OCI-LY3 (cell line): ENCODE results near the gene JARID2.

ENCODE experiments used
- H2AFZ ChIP-seq: fragments of 200-600, 300-600 bp; shearing (Covaris generic); 2 replicates; pipeline ENCODE4 v1.6.0; 2014; ENCODE audit warnings: antibody characterized with exemption, low read depth, low read length
- H3K27ac ChIP-seq: fragments of 200-600, 300-600 bp; sonication (generic); 2 replicates; pipeline ENCODE4 v1.5.1; 2014; ENCODE audit warnings: mild to moderate bottlenecking, low read length, moderate library complexity, mixed read lengths
- H3K27me3 ChIP-seq: fragments of 200-600, 300-600 bp; sonication (generic); 2 replicates; pipeline ENCODE4 v1.6.1; 2014; ENCODE audit warnings: low read depth, low read length, mixed read lengths
- H3K36me3 ChIP-seq: fragments of 200-600, 300-600 bp; sonication (generic); replicated peaks from 2 replicates; pipeline ENCODE3; 2014; ENCODE audit warnings: low read depth, low read length, mixed read lengths
- H3K4me1 ChIP-seq: fragments of 300-600, 200-600 bp; sonication (generic); 2 replicates; pipeline ENCODE4 v1.6.1; 2014; ENCODE audit warnings: low read length, mixed read lengths
- H3K4me2 ChIP-seq: fragments of 200-600, 300-600 bp; sonication (generic); 2 replicates; pipeline ENCODE4 v1.6.1; 2014; ENCODE audit warnings: low read length, mixed read lengths
- H3K4me3 ChIP-seq: fragments of 300-600, 200-600 bp; sonication (generic); 2 replicates; pipeline ENCODE4 v1.5.1; 2014; ENCODE audit warnings: antibody characterized with exemption, mild to moderate bottlenecking, low read length, moderate library complexity
- H3K79me2 ChIP-seq: fragments of 300-600, 200-600 bp; shearing (Covaris generic); 2 replicates; pipeline ENCODE4 v1.6.1; 2014; ENCODE audit warnings: mild to moderate bottlenecking, low read length, mixed read lengths
- H3K9ac ChIP-seq: fragments of 300-600, 200-600 bp; shearing (Covaris generic); 2 replicates; pipeline ENCODE4 v1.6.0; 2014; ENCODE audit warnings: mild to moderate bottlenecking, low read length, moderate library complexity
- H3K9me3 ChIP-seq: fragments of 200-600, 300-600 bp; shearing (Covaris generic); 2 replicates; pipeline ENCODE4 v1.6.1; 2014; ENCODE audit warnings: low read length, mixed read lengths; ENCODE audit not compliant: insufficient read depth
- H4K20me1 ChIP-seq: fragments of 200-600, 300-600 bp; sonication (generic); 2 replicates; pipeline ENCODE4 v1.6.1; 2016; ENCODE audit warnings: low read length, mixed read lengths; ENCODE audit not compliant: insufficient read depth
- CTCF ChIP-seq: fragments of 200-600, 300-600 bp; sonication (generic); IDR thresholded peaks from 2 replicates; pipeline ENCODE4 v1.5.1; 2014; ENCODE audit warnings: antibody characterized with exemption, low read length, low read depth
- EZH2phosphoT487 ChIP-seq: fragments of 200-600 bp; shearing (Covaris generic); IDR thresholded peaks from 2 replicates; pipeline ENCODE4 v1.6.1; 2018; ENCODE audit warnings: antibody characterized with exemption, mixed run types, low read depth

JARID2 gene

GRCh38 chr6:15527838-15528617 is 282.2 kb downstream of the JARID2 start:
- Histone ChIP-seq H3K9ac (no peak overlapping the region), H3K79me2 (no peaks in the 10 kb centered on the region), H3K4me3 (no peak overlapping the region), H3K27ac (no peak overlapping the region), H2AFZ (no peak overlapping the region), H3K36me3 (no peaks in the 10 kb centered on the region), H3K27me3 (no peaks in the 10 kb centered on the region), H3K4me1 (no peaks in the 10 kb centered on the region), H3K4me2 (no peak overlapping the region), H3K9me3 (no peaks in the 10 kb centered on the region), H4K20me1 (no peaks in the 10 kb centered on the region)
- no peak for TF ChIP-seq CTCF
- TF ChIP-seq EZH2phosphoT487, result no peak

- Histone ChIP-seq H3K4me2 (no peak overlapping the region), H3K9me3 (no peaks in the 10 kb centered on the region), H3K36me3 (no peaks in the 10 kb centered on the region), H4K20me1 (no peaks in the 10 kb centered on the region), H3K9ac (no peak overlapping the region), H3K4me3 (no peak overlapping the region), H3K27ac (no peak overlapping the region), H3K79me2 (no peaks in the 10 kb centered on the region), H2AFZ (no peak overlapping the region), H3K4me1 (no peaks in the 10 kb centered on the region), H3K27me3 (no peaks in the 10 kb centered on the region)
- TF ChIP-seq CTCF (no peak), EZH2phosphoT487 (no peak)
These were observed 283.0 kb downstream of the JARID2 start for GRCh38 chr6:15528870-15529269.

GRCh38 chr6:15530411-15530810 is 284.5 kb downstream of the JARID2 start:
- Histone ChIP-seq H3K4me3 (no peak overlapping the region), H4K20me1 (no peaks in the 10 kb centered on the region), H3K9ac (no peak overlapping the region), H2AFZ (no peak overlapping the region), H3K79me2 (no peaks in the 10 kb centered on the region), H3K27me3 (no peaks in the 10 kb centered on the region), H3K9me3 (no peaks in the 10 kb centered on the region), H3K36me3 (no peaks in the 10 kb centered on the region), H3K4me2 (no peak overlapping the region), H3K27ac (no peak overlapping the region), H3K4me1 (no peaks in the 10 kb centered on the region)
- TF ChIP-seq CTCF, result no peak
- TF ChIP-seq EZH2phosphoT487, result no peak

GRCh38 chr6:15531973-15532372 is 286.1 kb downstream of the JARID2 start:
- H3K9ac ChIP-seq, result no peak overlapping the region
- no peaks in the 10 kb centered on the region for H3K9me3 ChIP-seq
- no peak for TF ChIP-seq CTCF
- no peak for TF ChIP-seq EZH2phosphoT487
- H3K4me1 ChIP-seq, result no peaks in the 10 kb centered on the region
- H2AFZ ChIP-seq, result no peak overlapping the region
- H3K27ac ChIP-seq, result no peak overlapping the region
- H3K79me2 ChIP-seq, result no peaks in the 10 kb centered on the region
- H3K4me3 ChIP-seq, result no peak overlapping the region
- no peaks in the 10 kb centered on the region for H4K20me1 ChIP-seq
- no peak overlapping the region for H3K4me2 ChIP-seq
- no peaks in the 10 kb centered on the region for H3K27me3 ChIP-seq
- H3K36me3 ChIP-seq, result no peaks in the 10 kb centered on the region
